Umbilical cord (tissue), 2 donors: Measurements from ENCODE around the gene KCNA5. TPM values are rescaled to one million over a fixed set of nuclear protein-coding genes. Genes with fewer than 3 reads are reported as not detected.

Experiments used
- DNase-seq: peaks from one replicate; pipeline ENCODE4 v3.0.0-alpha.2; 2015; ENCODE audit warnings: low spot score
- total RNA-seq: library from RNA; depleted of rRNA; stranded (reverse); fragments of >200 nt; gene quantifications from one replicate; pipeline ENCODE4 v1.2.3, GENCODE V29; 2014; ENCODE audit warnings: low replicate concordance; ENCODE audit not compliant: insufficient read depth

KCNA5 gene
- total RNA-seq, 1 donor from 2014 or later, result 10.6 TPM

GRCh38 chr12:5027046-5027821 is 16.4 kb upstream of the KCNA5 start:
- DNase-seq, result no peak

- DNase-seq, result no peak
These were observed 13.6 kb upstream of the KCNA5 start for GRCh38 chr12:5030066-5030465.

GRCh38 chr12:5031242-5031641 is 12.4 kb upstream of the KCNA5 start:
- no peak for DNase-seq

GRCh38 chr12:5031958-5032357 is 11.7 kb upstream of the KCNA5 start:
- DNase-seq, result no peak

GRCh38 chr12:5032821-5033220 is 10.9 kb upstream of the KCNA5 start:
- DNase-seq, result no peak

- peak; percentile 25 for DNase-seq
These were observed 9.8 kb upstream of the KCNA5 start for GRCh38 chr12:5033883-5034282.

- DNase-seq, result no peak
These were observed 9.1 kb upstream of the KCNA5 start for GRCh38 chr12:5034603-5035002.

GRCh38 chr12:5035618-5036017 is 8.1 kb upstream of the KCNA5 start:
- no peak for DNase-seq

GRCh38 chr12:5036031-5036430 is 7.6 kb upstream of the KCNA5 start:
- DNase-seq, result no peak

GRCh38 chr12:5037795-5038357 is 5.8 kb upstream of the KCNA5 start:
- DNase-seq, result no peak

GRCh38 chr12:5038781-5039311 is 4.8 kb upstream of the KCNA5 start:
- DNase-seq, result no peak

GRCh38 chr12:5039815-5040214 is 3.9 kb upstream of the KCNA5 start:
- DNase-seq, result no peak

- no peak for DNase-seq
These were observed 3.3 kb upstream of the KCNA5 start for GRCh38 chr12:5040368-5040767.

- no peak for DNase-seq
These were observed 979 bp downstream of the KCNA5 start for GRCh38 chr12:5044420-5045295.

- peak; percentile 59 for DNase-seq
These were observed 3.4 kb downstream of the KCNA5 start for GRCh38 chr12:5047094-5047493.

GRCh38 chr12:5047729-5048128 is 4.0 kb downstream of the KCNA5 start:
- DNase-seq, result no peak

GRCh38 chr12:5050542-5050941 is 6.9 kb downstream of the KCNA5 start:
- no peak for DNase-seq

- no peak for DNase-seq
These were observed 7.7 kb downstream of the KCNA5 start for GRCh38 chr12:5051334-5051733.

GRCh38 chr12:5051913-5052312 is 8.2 kb downstream of the KCNA5 start:
- no peak for DNase-seq

GRCh38 chr12:5052348-5052747 is 8.7 kb downstream of the KCNA5 start:
- no peak for DNase-seq

GRCh38 chr12:5059358-5059757 is 15.7 kb downstream of the KCNA5 start:
- peak; percentile 68 for DNase-seq

- no peak for DNase-seq
These were observed 17.3 kb downstream of the KCNA5 start for GRCh38 chr12:5060958-5061357.
